Activated T-helper 17 cell treated with anti-CD3 and anti-CD28 coated beads, Interleukin-2, amount 50 U/mL, for 72 hours (primary cell): Measurements from ENCODE around the gene NECTIN4. TPM values are rescaled to one million over a fixed set of nuclear protein-coding genes. Genes with fewer than 3 reads are reported as not detected.
"Not testable (repeated sequence)": the region's sequence is repeated elsewhere in the genome, so short reads cannot be mapped to it uniquely, and the experiment has no call there.

ENCODE experiments used
- ATAC-seq: fragments of 150-1000 bp; cut with Tn5 transposase; replicated peaks from 2 replicates; pipeline ENCODE4 v1.10.0; 2021; ENCODE audit warnings: mild to moderate bottlenecking, moderate library complexity
- H3K27ac Mint-ChIP-seq: one replicate; pipeline ENCODE4 v1.8.0; 2022; ENCODE audit warnings: mixed read lengths
- H3K27me3 Mint-ChIP-seq: one replicate; pipeline ENCODE4 v1.8.0; 2022; ENCODE audit warnings: mixed read lengths
- H3K36me3 Mint-ChIP-seq: one replicate; pipeline ENCODE4 v1.8.0; 2022; ENCODE audit warnings: low read depth, mild to moderate bottlenecking, mixed read lengths
- H3K4me1 Mint-ChIP-seq: one replicate; pipeline ENCODE4 v1.8.0; 2022; ENCODE audit warnings: mixed read lengths
- H3K4me3 Mint-ChIP-seq: one replicate; pipeline ENCODE4 v1.8.0; 2022; ENCODE audit warnings: mild to moderate bottlenecking, mixed read lengths
- H3K9me3 Mint-ChIP-seq: one replicate; pipeline ENCODE4 v1.8.0; 2022; ENCODE audit warnings: mixed read lengths
- total RNA-seq, 2 donors: library from RNA; stranded (reverse); gene quantifications; one replicate each; pipeline ENCODE4 v1.2.3, GENCODE V29; 2022

Gene NECTIN4
- total RNA-seq, 2 donors from 2014 or later: 0.22 to 0.32 TPM

DNA sequence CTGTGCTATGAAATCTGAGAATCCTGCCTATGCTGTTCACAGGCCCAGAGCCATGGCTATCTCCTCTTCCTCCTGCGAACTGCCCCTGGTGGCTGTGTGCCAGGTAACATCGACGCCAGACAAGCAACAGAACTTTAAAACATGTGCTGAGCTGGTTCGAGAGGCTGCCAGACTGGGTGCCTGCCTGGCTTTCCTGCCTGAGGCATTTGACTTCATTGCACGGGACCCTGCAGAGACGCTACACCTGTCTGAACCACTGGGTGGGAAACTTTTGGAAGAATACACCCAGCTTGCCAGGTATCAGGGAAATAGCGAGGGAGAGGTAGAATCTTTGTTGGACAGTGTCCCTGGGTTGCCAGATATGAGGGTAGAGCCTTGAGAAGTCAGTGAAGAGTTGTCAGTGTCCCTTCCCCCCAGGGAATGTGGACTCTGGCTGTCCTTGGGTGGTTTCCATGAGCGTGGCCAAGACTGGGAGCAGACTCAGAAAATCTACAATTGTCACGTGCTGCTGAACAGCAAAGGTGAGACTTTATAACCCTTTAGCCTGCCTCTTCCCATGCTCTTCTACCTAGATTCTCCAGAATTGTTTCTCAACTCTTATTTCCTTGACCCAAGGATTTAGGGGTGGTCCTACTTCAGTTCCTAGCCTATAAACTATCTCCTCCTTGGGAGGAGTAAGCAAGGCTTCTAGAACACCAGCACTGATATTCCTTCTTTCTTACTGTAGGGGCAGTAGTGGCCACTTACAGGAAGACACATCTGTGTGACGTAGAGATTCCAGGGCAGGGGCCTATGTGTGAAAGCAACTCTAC is 29.9 kb upstream of the NECTIN4 start:
- Mint-ChIP-seq H3K36me3 (peaks cover 97% of the 10 kb centered on the region), H3K4me1 (peaks cover 32% of the 10 kb centered on the region), H3K9me3 (no peaks in the 10 kb centered on the region), H3K27ac (peak overlapping the region; percentile 80), H3K4me3 (peak overlapping the region; percentile 93), H3K27me3 (no peaks in the 10 kb centered on the region)
- peak; percentile 64 for ATAC-seq

GRCh38 chr1:161117759-161118581 is 28.6 kb upstream of the NECTIN4 start, which contains the start of the genes NIT1 and PFDN2:
Gene NIT1 (plus strand): TSS chr1:161118105. CDS start chr1:161118177, 72 bp downstream.
Gene PFDN2 (minus strand): TSS chr1:161118037. CDS start chr1:161118026, 11 bp downstream.
- peak; percentile 67 for ATAC-seq
- Mint-ChIP-seq H3K9me3 (no peaks in the 10 kb centered on the region), H3K4me3 (peak within 1 kb of the TSS; percentile 93), H3K36me3 (peaks cover 97% of the 10 kb centered on the region), H3K27me3 (no peaks in the 10 kb centered on the region), H3K27ac (peak within 1 kb of the TSS; percentile 80), H3K4me1 (peaks cover 38% of the 10 kb centered on the region)

DNA sequence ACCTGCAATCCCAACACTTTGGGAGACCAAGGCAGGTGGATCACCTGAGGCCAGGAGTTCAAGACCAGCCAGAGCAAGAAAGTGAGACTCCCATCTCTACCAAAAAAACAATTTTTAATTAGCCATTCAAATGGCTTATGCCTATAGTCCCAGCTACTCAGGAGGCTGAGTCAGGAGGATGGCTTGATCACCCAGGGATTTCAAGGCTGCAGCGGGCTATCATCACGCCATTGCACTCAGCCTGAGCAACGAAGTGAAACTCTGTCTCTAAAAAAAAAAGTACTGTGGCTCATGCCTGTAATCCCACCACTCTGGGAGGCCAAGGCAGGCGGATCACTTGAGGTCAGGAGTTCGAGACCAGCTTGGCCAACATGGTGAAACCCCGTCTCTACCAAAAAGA is 26.6 kb upstream of the NECTIN4 start:
- H3K4me1 Mint-ChIP-seq: peaks cover 37% of the 10 kb centered on the region
- not testable (repeated sequence) for H3K9me3 Mint-ChIP-seq, H3K27me3 Mint-ChIP-seq, ATAC-seq
- peaks cover 93% of the 10 kb centered on the region for H3K36me3 Mint-ChIP-seq
- H3K4me3 Mint-ChIP-seq: peak overlapping the region; percentile 93
- peak overlapping the region; percentile 80 for H3K27ac Mint-ChIP-seq

DNA sequence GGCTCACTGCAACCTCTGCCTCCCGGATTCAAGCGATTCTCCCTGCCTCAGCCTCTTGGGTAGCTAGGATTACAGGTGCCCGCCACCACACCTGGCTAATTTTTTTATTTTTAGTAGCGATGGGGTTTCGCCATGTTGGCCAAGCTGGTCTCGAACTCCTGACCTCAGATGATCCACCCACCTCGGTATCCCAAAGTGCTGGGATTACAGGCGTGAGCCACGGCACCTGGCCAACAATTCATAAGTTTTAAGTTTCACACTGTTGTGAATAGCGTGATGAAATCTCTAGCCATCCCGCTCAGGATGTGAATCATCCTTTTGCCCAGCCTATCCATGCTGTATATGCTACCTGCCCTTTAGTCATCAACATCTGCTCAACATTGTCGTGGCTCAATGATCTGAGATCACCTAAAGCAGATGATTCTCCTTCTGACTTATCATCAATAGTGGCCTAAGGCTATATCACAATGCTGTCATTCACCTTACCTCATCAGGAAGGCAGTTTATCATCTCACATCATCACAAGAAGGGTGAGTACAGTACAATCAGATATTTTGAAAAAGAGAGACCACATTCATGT is 25.9 kb upstream of the NECTIN4 start:
- H3K4me3 Mint-ChIP-seq: peak overlapping the region; percentile 93
- no peaks in the 10 kb centered on the region for H3K9me3 Mint-ChIP-seq
- H3K27ac Mint-ChIP-seq: peak overlapping the region; percentile 80
- H3K27me3 Mint-ChIP-seq: no peaks in the 10 kb centered on the region
- H3K36me3 Mint-ChIP-seq: peaks cover 89% of the 10 kb centered on the region
- peak; percentile 80 for ATAC-seq
- H3K4me1 Mint-ChIP-seq: peaks cover 37% of the 10 kb centered on the region

DNA sequence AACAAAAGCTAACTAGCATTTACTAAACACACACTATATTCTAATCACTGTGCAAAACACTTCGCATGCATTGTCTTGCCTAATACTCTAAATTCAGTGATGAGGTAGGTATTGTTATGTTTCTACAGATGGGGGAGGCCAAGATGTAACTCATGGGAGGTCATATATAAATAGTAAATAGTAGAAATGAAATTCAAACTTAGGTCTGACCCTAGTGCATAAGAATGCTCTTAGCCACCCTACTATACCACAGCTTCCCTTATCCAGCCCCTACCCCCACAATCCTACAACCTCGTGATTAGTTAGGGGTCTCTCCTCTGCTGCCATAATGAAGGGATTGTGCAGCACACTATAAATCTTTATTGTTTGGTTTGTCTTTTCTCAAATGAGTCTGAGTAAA is 25.2 kb upstream of the NECTIN4 start:
- H3K36me3 Mint-ChIP-seq: peaks cover 87% of the 10 kb centered on the region
- no peak for ATAC-seq
- H3K27ac Mint-ChIP-seq: peak overlapping the region; percentile 80
- H3K27me3 Mint-ChIP-seq: no peaks in the 10 kb centered on the region
- H3K4me3 Mint-ChIP-seq: peak overlapping the region; percentile 93
- no peaks in the 10 kb centered on the region for H3K9me3 Mint-ChIP-seq
- H3K4me1 Mint-ChIP-seq: peaks cover 32% of the 10 kb centered on the region

- ATAC-seq: no peak
- peaks cover 29% of the 10 kb centered on the region for H3K4me1 Mint-ChIP-seq
- H3K4me3 Mint-ChIP-seq: peak overlapping the region; percentile 93
- H3K36me3 Mint-ChIP-seq: peaks cover 87% of the 10 kb centered on the region
- peak overlapping the region; percentile 80 for H3K27ac Mint-ChIP-seq
- H3K9me3 Mint-ChIP-seq: no peaks in the 10 kb centered on the region
- H3K27me3 Mint-ChIP-seq: no peaks in the 10 kb centered on the region
Observed at GRCh38 chr1:161113915-161114314, 24.6 kb upstream of the NECTIN4 start.

DNA sequence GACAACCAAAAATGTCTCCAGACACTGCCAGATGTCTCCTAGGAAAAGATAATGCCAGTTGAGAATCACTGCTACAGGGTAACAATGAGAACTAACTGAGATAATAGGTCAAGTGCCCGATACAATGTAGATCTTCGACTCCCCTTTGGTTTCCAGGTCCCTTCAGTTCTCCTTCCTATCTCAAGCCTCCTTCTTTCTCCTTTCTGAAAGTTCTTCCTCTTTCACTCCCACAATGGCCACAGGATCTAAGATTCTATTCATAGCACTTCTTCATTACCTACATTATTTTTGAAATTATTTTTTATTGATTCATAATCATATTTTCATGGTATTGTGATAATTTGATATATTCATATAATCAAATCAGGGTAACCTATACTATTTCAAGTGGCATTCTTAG is 22.2 kb upstream of the NECTIN4 start:
- H3K9me3 Mint-ChIP-seq: no peaks in the 10 kb centered on the region
- H3K4me3 Mint-ChIP-seq: no peak overlapping the region
- H3K27me3 Mint-ChIP-seq: no peaks in the 10 kb centered on the region
- peak overlapping the region; percentile 78 for H3K27ac Mint-ChIP-seq
- peaks cover 80% of the 10 kb centered on the region for H3K36me3 Mint-ChIP-seq
- no peak for ATAC-seq
- H3K4me1 Mint-ChIP-seq: peaks cover 30% of the 10 kb centered on the region

DNA sequence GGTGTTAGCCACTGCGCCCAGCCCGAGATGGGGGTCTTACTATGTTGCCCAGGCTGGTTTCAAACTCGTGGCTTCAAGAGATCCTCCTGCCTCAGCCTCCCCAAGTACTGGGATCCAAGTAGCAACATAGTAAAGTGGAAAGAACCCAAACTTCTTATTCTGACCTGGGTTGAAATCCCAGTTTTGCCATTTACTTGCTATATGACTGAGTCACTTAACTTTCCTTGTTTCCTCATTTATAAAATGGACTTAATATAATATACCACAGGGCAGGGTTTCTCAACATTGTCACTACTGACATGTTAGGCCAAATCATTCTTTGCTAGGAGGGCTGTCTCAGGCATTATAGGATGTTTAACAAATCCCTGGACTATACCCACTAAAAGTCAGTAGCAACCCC is 21.8 kb upstream of the NECTIN4 start:
- H3K27ac Mint-ChIP-seq: peak overlapping the region; percentile 78
- peaks cover 26% of the 10 kb centered on the region for H3K4me1 Mint-ChIP-seq
- no peak for ATAC-seq

GRCh38 chr1:161106431-161106830 is 17.1 kb upstream of the NECTIN4 start:
- Mint-ChIP-seq H3K27me3 (no peaks in the 10 kb centered on the region), H3K27ac (peak overlapping the region; percentile 18), H3K4me3 (no peak overlapping the region), H3K36me3 (peaks cover 78% of the 10 kb centered on the region), H3K4me1 (peaks cover 9% of the 10 kb centered on the region), H3K9me3 (no peaks in the 10 kb centered on the region)
- no peak for ATAC-seq

More for the DNA sequence above, 21.8 kb upstream of the NECTIN4 start:
- Mint-ChIP-seq H3K4me3 (no peak overlapping the region), H3K9me3 (no peaks in the 10 kb centered on the region), H3K27me3 (no peaks in the 10 kb centered on the region), H3K36me3 (peaks cover 80% of the 10 kb centered on the region)

GRCh38 chr1:161100556-161100955 is 11.2 kb upstream of the NECTIN4 start:
- H3K36me3 Mint-ChIP-seq: peaks cover 68% of the 10 kb centered on the region

GRCh38 chr1:161099090-161099802 is 9.9 kb upstream of the NECTIN4 start:
- Mint-ChIP-seq H3K36me3 (peaks cover 56% of the 10 kb centered on the region), H3K4me3 (peak overlapping the region; percentile 73), H3K27ac (no peak overlapping the region), H3K27me3 (no peaks in the 10 kb centered on the region), H3K9me3 (no peaks in the 10 kb centered on the region), H3K4me1 (peaks cover 16% of the 10 kb centered on the region)
- ATAC-seq: no peak

More at GRCh38 chr1:161100556-161100955, 11.2 kb upstream of the NECTIN4 start:
- peak overlapping the region; percentile 52 for H3K27ac Mint-ChIP-seq
- no peak for ATAC-seq
- H3K4me3 Mint-ChIP-seq: no peak overlapping the region
- no peaks in the 10 kb centered on the region for H3K9me3 Mint-ChIP-seq
- peaks cover 21% of the 10 kb centered on the region for H3K4me1 Mint-ChIP-seq
- no peaks in the 10 kb centered on the region for H3K27me3 Mint-ChIP-seq

DNA sequence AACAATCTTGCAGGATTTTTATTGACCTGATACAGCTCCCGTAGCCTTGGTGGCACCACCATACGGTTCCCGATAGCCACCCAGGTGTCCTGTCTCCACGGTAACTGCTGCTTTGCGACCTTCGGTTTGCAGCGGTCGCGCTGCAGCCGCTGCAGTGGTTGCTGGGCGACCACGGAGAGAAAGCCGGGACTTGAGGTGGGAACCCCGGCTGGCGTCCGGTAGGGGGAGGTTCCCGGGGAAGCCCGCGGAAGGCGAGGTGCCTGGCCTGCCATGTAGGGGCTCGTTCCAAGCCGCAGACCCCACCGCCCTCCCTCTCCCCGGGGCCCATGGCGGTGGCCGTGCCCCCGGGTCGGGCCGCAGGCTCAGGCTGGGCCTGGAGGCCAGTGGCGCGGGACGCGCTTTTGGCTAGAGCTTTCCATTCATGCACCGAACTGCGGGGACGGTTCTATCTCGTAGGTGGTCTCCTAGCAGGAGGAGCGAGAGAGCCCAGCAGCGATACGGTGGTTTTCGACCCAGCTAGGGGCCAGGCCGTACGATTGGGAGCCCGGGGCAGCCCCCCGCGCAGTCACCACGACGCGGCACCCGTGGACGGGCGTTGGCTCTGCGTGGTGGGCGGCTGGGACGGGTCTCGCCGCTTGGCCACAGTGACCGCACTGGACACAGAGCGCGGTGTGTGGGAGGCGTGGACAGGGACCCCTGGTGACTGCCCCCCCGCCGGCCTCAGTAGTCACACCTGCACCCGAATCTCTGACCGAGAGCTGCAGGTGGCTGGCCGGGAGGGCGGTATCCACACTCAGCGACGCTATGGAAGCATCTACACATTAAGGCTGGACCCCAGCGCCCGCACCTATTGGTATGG is 9.1 kb upstream of the NECTIN4 start, which contains the start of gene KLHDC9:
Gene KLHDC9, plus strand, starts transcription at position 152 of the 859 bp plus-strand sequence. Its CDS starts 175 bp downstream, at position 327.
- Mint-ChIP-seq H3K9me3 (no peaks in the 10 kb centered on the region), H3K27me3 (no peaks in the 10 kb centered on the region), H3K27ac (peak within 1 kb of the TSS; percentile 91), H3K36me3 (peaks cover 51% of the 10 kb centered on the region), H3K4me3 (peak within 1 kb of the TSS; percentile 73), H3K4me1 (peaks cover 16% of the 10 kb centered on the region)
- peak; percentile 56 for ATAC-seq

DNA sequence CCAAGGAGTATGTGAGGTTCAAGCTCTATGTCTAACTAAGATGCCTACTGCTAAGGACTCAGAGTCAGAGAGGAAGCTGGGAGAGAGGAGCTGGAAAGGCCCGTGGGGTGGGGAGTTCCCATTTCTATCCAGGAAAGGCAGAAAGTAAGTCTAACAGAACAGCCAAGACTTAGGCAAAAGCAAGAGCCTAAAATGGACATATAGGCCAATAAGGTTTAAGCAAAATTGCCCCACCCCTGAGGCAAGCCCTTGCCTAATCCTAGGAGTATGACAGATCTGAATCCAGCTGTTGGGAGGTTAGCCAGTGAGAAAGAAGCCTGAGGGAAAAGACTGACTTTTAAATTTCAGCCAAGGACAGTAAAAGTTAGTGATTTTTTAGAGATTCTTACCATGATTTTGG is 7.2 kb upstream of the NECTIN4 start:
- ATAC-seq: no peak
- peak overlapping the region; percentile 47 for H3K27ac Mint-ChIP-seq
- H3K9me3 Mint-ChIP-seq: no peaks in the 10 kb centered on the region
- peak overlapping the region; percentile 34 for H3K4me3 Mint-ChIP-seq
- no peaks in the 10 kb centered on the region for H3K27me3 Mint-ChIP-seq
- peaks cover 32% of the 10 kb centered on the region for H3K4me1 Mint-ChIP-seq
- H3K36me3 Mint-ChIP-seq: peaks cover 33% of the 10 kb centered on the region
